WTC11 (cell line): ENCODE measurements around the gene PRKCZ. TPM values are rescaled to one million over a fixed set of nuclear protein-coding genes. Genes with fewer than 3 reads are reported as not detected.
A peak's percentile ranks its signal among the peaks of the same experiment; 100 is the strongest.

Experiments
- ATAC-seq: fragments of 200-7000 bp; cut with Tn5 transposase; 2 replicates; pipeline ENCODE4 v1.10.0; 2021; ENCODE audit warnings: mild to moderate bottlenecking, moderate library complexity
- CTCF ChIA-PET: fragments of 300-600 bp; sonication (Branson Sonifier 250); formaldehyde crosslinking; loops from one replicate; lab custom pipeline; 2021; ENCODE audit warnings: antibody characterized with exemption; lab: Charles Lee
- POLR2A ChIA-PET: fragments of 350-600 bp; sonication (Branson Sonifier 250); formaldehyde crosslinking; loops from one replicate; lab custom pipeline; 2021; ENCODE audit warnings: antibody characterized with exemption; lab: Charles Lee
- DNase-seq: peaks from one replicate; pipeline ENCODE4 v3.0.0; 2021; ENCODE audit warnings: low spot score
- H3K27ac Mint-ChIP-seq: 2 replicates; pipeline ENCODE4 v1.8.0; 2021; ENCODE audit warnings: mixed read lengths
- H3K27me3 Mint-ChIP-seq: 2 replicates; pipeline ENCODE4 v1.8.0; 2021; ENCODE audit warnings: low read depth, mild to moderate bottlenecking, moderate library complexity, mixed read lengths
- H3K36me3 Mint-ChIP-seq: 2 replicates; pipeline ENCODE4 v1.8.0; 2021; ENCODE audit warnings: mixed read lengths
- H3K4me1 Mint-ChIP-seq: 2 replicates; pipeline ENCODE4 v1.8.0; 2022; ENCODE audit warnings: mixed read lengths
- H3K4me3 Mint-ChIP-seq: 2 replicates; pipeline ENCODE4 v1.8.0; 2021; ENCODE audit warnings: mild to moderate bottlenecking, moderate library complexity, mixed read lengths
- H3K9me3 Mint-ChIP-seq: 2 replicates; pipeline ENCODE4 v1.8.0; 2021; ENCODE audit warnings: mixed read lengths
- FOXP4 ChIP-seq: sonication (generic); formaldehyde crosslinking; IDR thresholded peaks from 2 replicates; pipeline ENCODE4 v1.8.0; 2022; ENCODE audit warnings: mild to moderate bottlenecking, missing genetic modification reagents
- GABPB1 ChIP-seq: sonication (generic); formaldehyde crosslinking; IDR thresholded peaks from 2 replicates; pipeline ENCODE4 v1.8.1; 2023; ENCODE audit warnings: mild to moderate bottlenecking, missing genetic modification reagents
- JUN ChIP-seq: sonication (generic); formaldehyde crosslinking; IDR thresholded peaks from 2 replicates; pipeline ENCODE4 v1.8.0; 2023; ENCODE audit warnings: mild to moderate bottlenecking, missing genetic modification reagents
- MAX ChIP-seq: sonication (generic); formaldehyde crosslinking; IDR thresholded peaks from 2 replicates; pipeline ENCODE4 v1.8.0; 2022; ENCODE audit warnings: mild to moderate bottlenecking, missing genetic modification reagents
- NFYB ChIP-seq: sonication (generic); formaldehyde crosslinking; conservative IDR thresholded peaks from 2 replicates; pipeline ENCODE4 v1.8.0; 2022; ENCODE audit warnings: low read depth, missing genetic modification reagents
- OVOL2 ChIP-seq: fragments of 250-450 bp; sonication (Bioruptor Pico); IDR thresholded peaks from 2 replicates; pipeline ENCODE4 v1.9.0; 2021; ENCODE audit warnings: mild to moderate bottlenecking, borderline replicate concordance
- SMAD4 ChIP-seq: sonication (generic); formaldehyde crosslinking; IDR thresholded peaks from 2 replicates; pipeline ENCODE4 v1.8.0; 2022; ENCODE audit warnings: mild to moderate bottlenecking, missing genetic modification reagents
- TEAD1 ChIP-seq: sonication (generic); formaldehyde crosslinking; IDR thresholded peaks from 2 replicates; pipeline ENCODE4 v1.8.0; 2022; ENCODE audit warnings: mild to moderate bottlenecking, missing genetic modification reagents
- ZNF263 ChIP-seq: sonication (generic); formaldehyde crosslinking; IDR thresholded peaks from 2 replicates; pipeline ENCODE4 v1.8.1; 2022; ENCODE audit warnings: low read depth, mild to moderate bottlenecking, moderate library complexity, missing genetic modification reagents
- ZNF423 ChIP-seq: fragments of 250-450 bp; sonication (Bioruptor Pico); IDR thresholded peaks from 2 replicates; pipeline ENCODE4 v2.1.2; 2022; ENCODE audit warnings: mild to moderate bottlenecking, moderate library complexity
- total RNA-seq: library from RNA; stranded (reverse); gene quantifications from 3 replicates; pipeline ENCODE4 v1.2.3, GENCODE V29; 2021
- TF ChIP-seq, protein P1 (sequence below): sonication (generic); formaldehyde crosslinking; IDR thresholded peaks from 2 replicates; pipeline ENCODE4 v1.8.0; 2022; ENCODE audit warnings: mild to moderate bottlenecking, missing genetic modification reagents

Gene PRKCZ
- total RNA-seq, 1 experiment from 2014 or later = 52.5 TPM

DNA sequence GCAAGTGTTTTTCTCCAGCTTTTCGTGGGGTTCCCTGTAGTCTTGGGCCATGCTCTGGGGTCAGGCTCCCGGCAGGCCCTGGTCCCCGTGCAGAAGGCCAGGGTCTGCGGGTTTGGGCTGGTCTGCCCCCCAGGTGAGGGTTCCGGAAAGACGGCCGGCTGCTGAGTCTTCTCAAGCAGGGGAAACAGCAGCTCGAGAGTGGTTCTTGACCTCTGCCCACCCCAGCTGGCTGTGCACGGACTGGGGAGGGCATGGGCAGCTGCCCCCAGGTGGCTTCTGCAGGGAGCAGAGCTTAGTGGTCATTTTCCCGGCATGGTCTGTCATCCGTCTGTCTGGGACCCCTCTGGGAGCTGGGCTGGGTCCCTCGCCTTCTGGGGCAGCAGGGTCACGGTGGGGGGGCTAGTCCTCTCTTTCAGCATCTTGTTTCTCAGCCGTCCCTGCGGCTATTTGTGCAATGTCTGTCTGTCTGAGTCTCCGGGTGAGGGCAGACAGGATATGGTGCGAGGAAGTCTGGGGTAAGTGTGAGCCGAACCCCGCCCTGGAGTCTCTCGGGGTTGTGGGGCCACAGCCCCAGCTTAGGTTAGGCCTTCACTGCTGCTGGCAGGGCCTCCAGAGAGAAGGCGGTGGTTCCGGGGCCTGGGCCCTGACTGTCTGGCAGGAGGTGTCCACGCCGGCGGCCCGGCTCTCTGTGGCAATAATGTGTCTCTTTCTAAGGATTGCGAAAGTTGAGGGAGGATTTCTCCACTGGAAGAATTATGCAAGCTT, 184.0 kb downstream of the PRKCZ start:
- POLR2A ChIA-PET = interaction anchor here (0.7 kb wide), 1 partner anchor 23 kb away, joined by 3 read pairs; no protein-coding TSS in a partner anchor
- ATAC-seq (no peak), DNase-seq (no peak)
- H3K27ac Mint-ChIP-seq = peak overlapping the region; percentile 80
- peaks cover 66% of the 10 kb centered on the region for H3K4me1 Mint-ChIP-seq
- H3K4me3 Mint-ChIP-seq = no peak overlapping the region
- TF ChIP-seq JUN (CRISPR knock-in tag) (no peak), SMAD4 (CRISPR knock-in tag) (no peak), ZNF423 (no peak), GABPB1 (CRISPR knock-in tag) (peak; percentile 90), ZNF263 (CRISPR knock-in tag) (no peak)
- TF ChIP-seq, protein P1, sequence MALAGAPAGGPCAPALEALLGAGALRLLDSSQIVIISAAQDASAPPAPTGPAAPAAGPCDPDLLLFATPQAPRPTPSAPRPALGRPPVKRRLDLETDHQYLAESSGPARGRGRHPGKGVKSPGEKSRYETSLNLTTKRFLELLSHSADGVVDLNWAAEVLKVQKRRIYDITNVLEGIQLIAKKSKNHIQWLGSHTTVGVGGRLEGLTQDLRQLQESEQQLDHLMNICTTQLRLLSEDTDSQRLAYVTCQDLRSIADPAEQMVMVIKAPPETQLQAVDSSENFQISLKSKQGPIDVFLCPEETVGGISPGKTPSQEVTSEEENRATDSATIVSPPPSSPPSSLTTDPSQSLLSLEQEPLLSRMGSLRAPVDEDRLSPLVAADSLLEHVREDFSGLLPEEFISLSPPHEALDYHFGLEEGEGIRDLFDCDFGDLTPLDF (CRISPR knock-in tag) = no peak
- CTCF ChIA-PET = interaction anchor here (1.1 to 2.6 kb wide), 6 partner anchors 14 to 94 kb away, joined by 3 to 14 read pairs (median 4); partner anchors contain the start of gene FAAP20
- H3K36me3 Mint-ChIP-seq = no peaks in the 10 kb centered on the region
- no peaks in the 10 kb centered on the region for H3K27me3 Mint-ChIP-seq
- no peaks in the 10 kb centered on the region for H3K9me3 Mint-ChIP-seq

- no peak for DNase-seq
- no peak overlapping the region for H3K4me3 Mint-ChIP-seq
- CTCF ChIA-PET = interaction anchor here (1.1 to 2.6 kb wide), 3 partner anchors 40 to 95 kb away, joined by 3 to 14 read pairs (median 14); partner anchors contain the start of gene FAAP20
These were observed 184.5 kb downstream of the PRKCZ start for GRCh38 chr1:2234762-2235113.

More at GRCh38 chr1:2234762-2235113, 184.5 kb downstream of the PRKCZ start:
- peak overlapping the region; percentile 72; the same call in 1 of the 2 replicates for H3K27ac Mint-ChIP-seq
- peaks cover 71% of the 10 kb centered on the region for H3K4me1 Mint-ChIP-seq
- ATAC-seq = no peak
- H3K9me3 Mint-ChIP-seq = no peaks in the 10 kb centered on the region
- no peaks in the 10 kb centered on the region for H3K27me3 Mint-ChIP-seq
- POLR2A ChIA-PET = interaction anchor here (0.7 kb wide), 1 partner anchor 22 kb away, joined by 3 read pairs; no protein-coding TSS in a partner anchor
- H3K36me3 Mint-ChIP-seq = no peaks in the 10 kb centered on the region
- TF ChIP-seq FOXP4 (CRISPR knock-in tag) (no peak), MAX (CRISPR knock-in tag) (no peak), NFYB (no peak), TEAD1 (CRISPR knock-in tag) (no peak), OVOL2 (CRISPR knock-in tag) (no peak)

Other genes with a start within 250 kb of the PRKCZ start
- gene GNB1, start 159.3 kb upstream of the PRKCZ start, total RNA-seq = 339 to 383 TPM (median 360 TPM) in 3 replicates
- gene CALML6, start 135.2 kb upstream of the PRKCZ start, total RNA-seq = 0.87 to 2.1 TPM (median 1.9 TPM) in 3 replicates
- 15.0 to 21.9 TPM (median 20.0 TPM) in 3 replicates for gene TMEM52, start 131.1 kb upstream of the PRKCZ start, total RNA-seq
- 0.34 to 0.39 TPM (median 0.35 TPM) in 3 replicates for gene CFAP74, start 46.6 kb upstream of the PRKCZ start, total RNA-seq
- gene GABRD, start 31.1 kb upstream of the PRKCZ start, total RNA-seq = 1.7 to 2.0 TPM (median 1.8 TPM) in 3 replicates
- 133 to 151 TPM (median 150 TPM) in 3 replicates for gene FAAP20, start 144.4 kb downstream of the PRKCZ start, total RNA-seq
- gene SKI, start 177.9 kb downstream of the PRKCZ start, total RNA-seq = 75.5 to 88.6 TPM (median 75.6 TPM) in 3 replicates